SH-SY5Y (cell line): ENCODE results near the gene KCTD13.

Experiments
- GATA2 ChIP-seq: IDR thresholded peaks from 2 replicates; pipeline ENCODE4 v1.6.1; 2011; ENCODE audit warnings: mild to moderate bottlenecking, low read depth, low read length
- GATA3 ChIP-seq: IDR thresholded peaks from 2 replicates; pipeline ENCODE4 v1.6.1; 2011; ENCODE audit warnings: low read depth, mild to moderate bottlenecking, low read length, moderate library complexity

The KCTD13 gene

DNA sequence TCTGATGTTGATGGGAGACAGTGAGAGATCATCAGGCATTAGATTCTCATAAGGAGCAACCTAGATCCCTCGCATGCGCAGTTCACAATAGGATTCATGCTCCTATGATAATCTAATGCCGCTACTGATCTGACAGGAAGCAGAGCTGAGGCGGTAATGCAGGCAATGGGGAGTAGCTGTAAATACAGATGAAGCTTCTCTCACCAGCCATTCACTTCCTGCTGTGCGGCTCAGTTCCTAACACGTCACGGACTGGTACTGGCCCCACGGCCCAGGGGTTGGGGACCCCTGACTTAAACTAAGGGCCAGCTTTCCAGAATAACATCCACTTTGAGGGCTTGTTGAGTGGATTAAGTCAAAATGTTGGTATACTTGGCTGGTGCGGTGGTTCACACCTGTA is 33.3 kb upstream of the KCTD13 start:
- no peak for TF ChIP-seq GATA3
- no peak for TF ChIP-seq GATA2

DNA sequence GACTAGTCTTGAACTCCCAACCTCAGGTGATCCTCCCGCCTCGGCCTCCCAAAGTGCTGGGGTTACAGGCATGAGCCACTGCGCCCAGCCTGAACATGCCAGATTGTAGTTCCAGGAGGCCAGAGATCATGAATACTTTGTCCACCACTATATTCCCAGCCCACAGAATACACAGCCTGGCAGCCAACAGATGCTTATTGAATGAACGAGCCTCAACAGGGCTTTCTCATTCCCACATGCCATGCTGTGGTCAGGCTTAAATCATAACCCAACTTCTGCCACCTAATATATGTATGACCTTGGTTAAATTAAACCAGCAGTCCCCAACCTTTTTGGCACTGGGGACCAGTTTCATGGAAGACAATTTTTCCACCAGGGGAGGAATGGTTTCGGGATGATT is 32.7 kb upstream of the KCTD13 start:
- TF ChIP-seq GATA2: no peak

DNA sequence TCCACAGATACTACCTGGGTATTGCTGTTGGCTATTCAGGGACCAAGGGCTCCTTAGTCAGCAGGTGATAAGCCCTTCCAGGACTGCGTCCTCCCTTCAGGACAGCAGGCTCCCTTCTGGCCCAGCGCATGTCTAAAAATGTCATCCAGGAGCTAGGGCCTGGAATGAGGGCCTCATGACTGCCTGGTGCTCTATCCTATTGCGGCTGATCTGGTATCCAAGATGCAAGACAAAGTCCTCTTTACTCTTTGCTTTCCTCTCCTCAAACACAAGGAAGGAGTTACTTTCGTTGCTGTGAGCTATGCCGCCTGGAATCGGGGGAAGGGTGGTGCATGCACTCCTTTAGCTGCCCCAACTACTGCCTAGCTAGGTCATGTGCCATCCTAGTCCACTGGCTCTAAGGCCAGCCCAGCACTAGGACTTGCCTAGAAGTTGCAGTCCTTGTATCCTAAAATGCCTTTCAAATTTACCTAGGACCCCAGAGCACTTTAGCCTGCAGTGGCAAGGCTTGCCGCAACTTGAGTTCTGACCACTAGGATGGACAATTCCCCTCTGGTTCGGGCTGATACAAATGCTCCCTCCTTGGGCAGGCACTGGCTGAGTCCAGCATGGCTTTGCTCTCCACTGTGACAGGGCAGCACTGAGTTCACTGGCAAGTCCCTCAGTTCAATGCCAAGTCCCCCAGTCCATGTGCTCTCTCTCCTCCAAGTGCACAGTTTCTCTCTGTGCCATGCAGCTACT is 25.8 kb upstream of the KCTD13 start:
- TF ChIP-seq GATA3 (no peak), GATA2 (no peak)

DNA sequence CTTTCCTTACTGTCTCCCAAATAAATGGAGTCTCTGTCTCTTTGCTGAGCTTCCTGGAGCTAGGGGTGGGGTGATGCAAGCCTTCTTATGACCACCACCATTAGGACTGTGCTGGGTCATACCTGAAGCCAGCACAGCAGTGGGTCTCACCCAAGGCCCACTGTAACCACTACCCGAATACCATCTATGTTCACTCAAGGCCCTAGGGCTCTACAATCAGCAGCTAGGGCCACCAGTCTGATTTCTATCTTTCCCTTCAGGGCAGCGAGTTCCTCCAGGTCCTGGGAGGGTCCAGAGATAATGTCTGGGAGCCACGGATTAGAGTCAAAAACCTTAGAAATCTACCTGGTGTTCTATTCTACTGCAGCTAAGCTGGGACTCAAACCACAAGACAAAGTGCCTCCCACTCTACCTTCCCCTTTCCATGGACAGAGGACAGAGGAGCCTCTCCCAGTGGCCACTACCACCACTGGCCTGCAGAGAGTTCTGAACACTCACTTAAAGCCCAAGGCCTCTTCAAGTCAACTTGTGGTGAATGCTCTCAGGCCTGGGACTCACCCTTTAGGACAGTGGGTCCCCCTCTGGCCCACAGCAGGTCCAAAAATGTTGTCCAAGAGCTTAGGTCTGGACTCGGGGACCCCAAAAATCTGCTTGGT is 24.9 kb upstream of the KCTD13 start:
- no peak for TF ChIP-seq GATA2
- TF ChIP-seq GATA3: no peak

DNA sequence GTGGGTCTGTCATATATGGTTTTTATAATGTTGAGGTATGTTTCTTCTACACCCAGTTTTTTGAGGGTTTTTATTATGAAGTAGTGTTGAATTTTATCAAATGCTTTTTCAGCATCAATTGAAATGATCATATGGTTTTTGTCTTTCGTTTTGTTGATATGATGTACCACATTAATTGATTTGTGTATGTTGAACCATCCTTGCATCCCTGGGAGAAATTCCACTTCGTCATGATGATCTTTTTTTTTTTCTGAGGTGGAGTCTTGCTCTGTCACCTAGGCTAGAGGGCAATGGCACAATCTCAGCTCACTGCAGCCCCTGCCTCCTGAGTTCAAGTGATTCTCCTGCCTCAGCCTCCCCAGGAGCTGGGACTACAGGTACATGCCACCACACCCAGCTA is 21.9 kb upstream of the KCTD13 start:
- TF ChIP-seq GATA2: no peak
- TF ChIP-seq GATA3: no peak

DNA sequence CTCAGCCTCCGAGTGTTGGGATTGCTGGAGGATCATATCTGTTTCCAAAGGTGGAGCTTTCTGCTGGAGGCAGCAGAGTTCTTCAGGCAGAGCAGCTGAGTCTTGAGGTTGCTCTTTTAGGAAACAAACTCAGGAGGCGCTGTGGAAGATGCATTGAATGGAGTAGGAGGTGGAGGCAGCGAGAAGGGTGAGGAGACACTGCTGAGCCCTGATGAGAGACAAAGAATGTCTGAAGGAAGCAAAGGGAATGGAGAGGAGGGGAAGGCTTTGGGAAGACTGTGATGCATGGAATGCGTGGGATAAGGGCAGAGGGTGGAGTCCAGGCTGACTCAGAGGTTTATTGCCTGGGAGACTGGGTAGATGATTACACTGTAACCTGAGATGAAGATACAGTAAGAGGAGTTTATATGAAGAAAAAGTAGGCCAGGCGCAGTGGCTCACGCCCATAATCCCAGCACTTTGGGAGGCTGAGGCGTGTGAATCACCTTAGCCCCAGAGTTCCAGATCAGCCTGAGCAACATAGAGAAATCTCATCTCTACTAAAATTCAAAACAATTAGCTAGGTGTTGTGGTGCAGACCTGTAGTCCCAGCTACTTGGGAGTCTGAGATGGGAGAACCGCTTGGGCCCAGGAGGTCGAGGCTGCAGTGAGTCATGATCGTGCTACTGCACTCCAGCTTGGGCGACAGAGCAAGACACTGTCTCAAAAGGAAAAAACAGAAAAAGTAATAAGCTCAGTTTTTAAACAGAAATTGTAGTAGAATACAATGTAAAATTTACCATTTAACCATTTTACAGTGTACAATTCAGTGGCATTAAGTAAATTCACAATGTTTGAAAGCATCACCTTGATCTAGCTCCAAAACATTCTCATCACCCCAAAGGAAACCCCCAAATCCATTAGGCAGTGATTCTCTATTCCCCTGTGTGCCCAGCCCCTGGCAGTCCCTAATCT is 18.1 kb upstream of the KCTD13 start:
- no peak for TF ChIP-seq GATA3
- TF ChIP-seq GATA2: no peak

DNA sequence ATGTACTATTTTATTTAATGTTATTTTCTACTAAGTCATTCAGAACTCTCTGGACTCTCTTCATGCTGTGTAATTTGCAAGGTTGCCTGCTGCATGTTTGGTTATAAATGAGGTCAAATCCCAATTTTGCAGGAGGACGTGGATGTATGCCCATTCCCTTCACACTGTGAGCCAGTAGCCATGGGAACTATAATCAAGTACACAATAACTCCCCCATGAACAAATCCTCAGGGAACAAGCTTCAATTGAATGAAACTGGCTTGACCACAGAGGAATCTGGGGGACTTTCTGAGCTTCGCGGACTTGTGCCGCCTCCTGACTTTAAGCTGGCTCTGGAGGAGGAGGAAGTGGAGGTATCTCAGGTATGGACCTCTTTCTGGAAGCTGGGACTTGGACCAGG is 14.6 kb upstream of the KCTD13 start:
- TF ChIP-seq GATA3 (no peak), GATA2 (no peak)

DNA sequence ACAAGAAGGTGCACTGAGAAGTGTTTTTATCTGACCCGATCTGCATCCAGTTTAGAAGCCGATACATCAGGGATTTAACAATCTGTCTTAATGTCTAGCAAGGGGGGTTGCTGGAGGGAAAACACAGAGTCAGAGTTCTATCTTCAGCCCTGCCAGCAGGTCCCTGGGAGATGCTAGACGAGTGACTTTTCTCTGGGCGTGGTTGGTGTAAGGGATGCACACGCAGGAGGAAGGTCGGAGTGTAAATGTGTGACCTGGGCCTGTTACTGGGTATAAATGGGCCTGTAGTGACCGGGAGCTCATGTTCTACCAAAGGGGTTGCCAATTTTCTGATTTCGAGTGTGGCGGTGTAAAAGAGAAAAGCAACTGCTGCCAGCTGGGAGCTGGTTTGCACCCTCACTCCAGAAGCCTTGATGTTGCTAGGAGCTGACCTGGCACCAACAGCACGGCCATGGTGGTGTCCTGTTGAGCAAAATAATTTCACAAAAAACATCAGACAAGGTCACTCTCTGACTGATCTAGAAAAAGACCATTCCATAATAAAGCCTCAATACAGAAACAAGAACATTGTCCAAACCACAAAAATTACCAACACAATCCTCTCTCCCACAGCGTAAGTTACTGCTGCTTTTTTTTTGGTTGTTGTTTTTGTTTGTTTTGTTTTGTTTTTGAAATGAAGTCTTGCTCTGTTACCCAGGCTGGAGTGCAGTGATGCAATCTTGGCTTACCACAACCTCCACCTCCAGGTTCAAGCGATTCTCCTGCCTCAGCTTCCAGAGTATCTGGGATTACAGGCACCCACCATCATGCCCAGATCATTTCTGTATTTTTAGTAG is 1.3 kb upstream of the KCTD13 start:
- TF ChIP-seq GATA3: no peak

DNA sequence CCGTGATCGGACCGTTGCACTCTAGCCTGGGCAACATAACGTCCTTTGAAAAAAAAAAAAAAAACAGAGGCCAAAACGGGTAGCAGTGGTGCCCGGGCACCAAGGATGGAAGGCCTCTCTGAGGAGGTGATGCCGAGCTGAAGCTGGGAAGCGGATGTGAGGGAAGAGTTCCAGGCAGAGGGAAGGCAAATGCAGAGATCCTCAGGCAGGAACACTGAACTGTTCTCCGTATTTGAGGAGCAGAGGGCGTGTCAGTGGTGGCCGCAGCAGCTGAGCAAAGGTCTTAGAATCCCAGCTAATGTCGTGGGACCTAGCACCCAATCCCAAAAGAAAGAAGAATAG is 656 bp upstream of the KCTD13 start:
- TF ChIP-seq GATA3 (no peak), GATA2 (no peak)

DNA sequence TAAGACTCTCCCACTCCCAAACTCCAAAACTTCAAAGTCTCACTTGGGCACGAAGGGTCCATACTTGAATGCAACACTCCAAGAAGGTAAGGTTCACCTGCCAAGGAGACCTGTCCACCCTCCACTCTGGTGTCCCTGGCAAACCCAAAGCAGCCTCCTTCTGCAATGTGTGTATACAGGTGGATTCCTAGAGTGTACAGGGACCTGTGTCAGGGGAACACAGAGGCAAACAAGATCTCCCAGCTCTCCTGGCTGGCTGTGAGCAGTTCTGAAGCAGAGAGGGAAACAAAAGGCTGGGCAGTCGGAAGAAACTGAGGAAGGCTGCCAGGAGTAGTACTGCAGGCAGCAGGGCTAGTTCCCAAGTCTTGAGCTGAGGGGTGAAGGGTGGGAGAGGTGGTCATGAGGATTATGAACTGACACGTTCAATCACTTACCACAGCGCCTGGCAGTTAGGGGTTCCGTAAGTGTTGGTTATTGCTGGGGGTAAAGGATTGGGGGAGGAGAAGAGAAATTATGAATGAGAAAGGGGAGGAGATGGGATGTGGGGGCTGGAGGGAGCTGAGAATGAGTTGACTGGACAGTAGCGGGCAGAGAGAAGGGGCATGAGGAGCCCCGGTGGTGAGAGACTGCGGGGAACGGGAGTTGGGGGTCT is 795 bp downstream of the KCTD13 start:
- TF ChIP-seq GATA2 (no peak), GATA3 (no peak)

DNA sequence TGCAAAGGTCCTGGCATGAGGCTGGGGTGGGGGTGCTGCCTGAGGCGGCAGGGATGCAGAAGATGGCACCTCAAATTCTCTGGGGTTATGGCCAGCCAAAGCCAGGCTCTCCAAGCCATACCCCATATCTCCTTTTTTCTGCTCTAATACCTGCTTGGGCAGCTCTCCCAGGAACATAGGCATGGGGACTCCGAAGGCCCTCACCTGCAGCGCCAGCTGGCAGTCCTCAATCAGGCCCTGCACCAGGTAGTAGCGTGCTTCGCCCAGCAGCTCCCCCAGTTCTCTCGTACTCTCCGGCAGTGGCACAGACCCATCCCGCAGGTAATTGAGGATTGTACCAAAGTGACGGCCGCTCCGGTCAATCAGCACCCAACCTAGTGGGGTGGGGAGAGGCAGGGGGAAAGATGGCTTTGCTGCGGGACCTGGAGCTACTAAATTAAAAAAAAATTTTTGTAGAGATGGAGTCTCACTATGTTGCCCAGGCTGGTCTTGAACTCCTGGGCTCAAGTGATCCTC is 3.0 kb downstream of the KCTD13 start:
- TF ChIP-seq GATA3 (no peak), GATA2 (no peak)

DNA sequence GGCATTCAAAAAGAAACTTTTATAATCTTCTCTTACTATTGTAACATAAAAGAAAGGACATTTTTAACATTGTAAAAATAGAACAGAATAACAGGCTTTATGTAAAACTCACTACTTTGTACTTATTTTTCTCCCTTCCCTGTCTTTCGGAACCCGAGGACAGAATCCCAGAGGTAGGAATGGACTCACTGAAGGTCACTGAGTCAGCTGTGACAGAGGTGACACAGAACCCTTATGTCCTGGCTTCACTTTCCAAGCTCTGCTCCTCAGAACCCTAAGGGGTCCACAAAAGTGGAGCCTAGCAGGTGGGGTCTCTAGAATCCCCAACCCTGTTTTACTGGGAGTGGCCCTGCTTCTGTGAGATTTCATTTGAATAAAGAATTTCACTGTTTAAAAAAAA is 3.7 kb downstream of the KCTD13 start:
- TF ChIP-seq GATA3 (no peak), GATA2 (no peak)

DNA sequence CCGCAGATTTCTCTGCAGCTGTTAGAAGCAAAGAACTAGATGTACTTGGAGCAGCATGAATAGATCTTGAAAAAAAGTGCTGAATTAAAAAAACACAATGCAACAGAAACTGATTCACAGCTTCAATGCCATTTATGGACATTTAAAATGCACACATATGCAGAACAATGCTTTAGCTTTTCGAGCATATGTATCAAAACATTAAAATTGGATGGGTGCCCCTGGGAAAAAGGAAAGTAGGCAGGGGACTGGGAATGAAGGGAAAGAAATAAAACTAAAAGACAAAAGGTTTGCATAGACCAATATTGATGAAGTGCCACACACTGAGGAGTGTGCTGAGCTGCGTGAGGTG is 5.0 kb downstream of the KCTD13 start:
- TF ChIP-seq GATA3: no peak
- no peak for TF ChIP-seq GATA2
